Motor neuron (in vitro differentiated cells): Measurements from ENCODE around the gene KCNN3. TPM values are rescaled to one million over a fixed set of nuclear protein-coding genes. Genes with fewer than 3 reads are reported as not detected.

Experiments
- ATAC-seq, 8 experiments: fragments of 200-7000 bp; cut with Tn5 transposase; replicated peaks in 6 of 8; 2 replicates each; pipeline ENCODE4 v1.8.0; 2021; ENCODE audit warnings: mild to moderate bottlenecking in 8 of 8, moderate library complexity in 8 of 8
- H3K27ac ChIP-seq, 2 donors: fragments of 250-450 bp; sonication (Bioruptor Pico); 2 replicates each; pipeline ENCODE4 v1.9.0; 2021; ENCODE audit warnings: antibody characterized with exemption in 2 of 2, mild to moderate bottlenecking in 2 of 2, moderate library complexity in 1 of 2
- H3K4me1 ChIP-seq, 2 donors: fragments of 250-450 bp; sonication (Bioruptor Pico); replicated peaks in 1 of 2; 2 replicates each; pipeline ENCODE4 v1.6.1; 2021; ENCODE audit warnings: antibody characterized with exemption in 2 of 2, mild to moderate bottlenecking in 2 of 2, moderate library complexity in 1 of 2
- H3K4me3 ChIP-seq, 5 donors: fragments of 250-450 bp; sonication (Bioruptor Pico); 2 replicates each; pipeline ENCODE4 v1.9.0; 2021; ENCODE audit warnings: antibody characterized with exemption in 5 of 5, mild to moderate bottlenecking in 5 of 5, moderate library complexity in 4 of 5
- WGBS, 10 experiments: fragments of 450-650 bp; shearing (Covaris generic); methylation state at CpG; one replicate each; pipeline ENCODE4 v1.0.0; 2022; 5-methylcytosine and 5-hydroxymethylcytosine counted together
- in situ Hi-C, 9 experiments: fragments of 400-800 bp; cut with MboI; loops; one replicate each; pipeline ENCODE4 v1.15.0; 2021; ENCODE audit warnings: low sequenced_read_pairs in 9 of 9, low pct_unique_long_range_greater_than_20kb in 2 of 9; ENCODE audit not compliant: unreplicated experiment in 9 of 9
- total RNA-seq, 8 experiments: library from RNA; unstranded; fragments of 300-600 nt; gene quantifications; 2 replicates each; pipeline versions ENCODE4 v1.2.3 to v1.2.4, GENCODE V29; 2022

KCNN3 gene
- total RNA-seq, 8 experiments from 2014 or later, result 0.50 to 16.1 (median 1.5) TPM

DNA sequence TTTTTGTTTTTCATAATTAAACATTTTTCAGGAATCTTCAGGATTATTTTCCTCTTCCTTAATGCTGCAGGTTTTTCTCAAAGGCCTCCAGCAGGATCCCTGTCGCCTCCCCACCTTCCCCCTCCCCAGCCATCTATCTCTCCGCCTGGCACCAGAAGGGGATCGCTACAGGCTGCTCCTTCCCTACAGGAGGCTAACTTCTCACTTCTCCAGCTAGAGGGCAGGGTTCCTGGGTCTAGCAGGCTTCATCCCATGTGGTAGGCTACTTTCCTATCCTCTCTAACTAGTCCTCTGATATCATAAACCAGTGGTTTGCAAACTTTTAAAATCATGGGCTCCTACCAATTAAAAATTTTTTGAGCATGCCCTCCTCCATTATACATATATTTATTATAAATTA, 104.1 kb downstream of the KCNN3 start:
- Histone ChIP-seq H3K27ac (no peak overlapping the region), H3K4me1 (peaks cover 0 to 8% of the 10 kb centered on the region in 2 donors), H3K4me3 (no peak overlapping the region)
- ATAC-seq, result peak in 6 of 8 experiments; percentile 33 to 63 (median 44)
- WGBS, 10 experiments, result 39 to 60% (median 43%) methylated on average over 1 to 3 of the region's 3 CpGs; no CpG with 5 or more reads in 5 of the 10 experiments
- in situ Hi-C loops, result loop anchor here in 2 of 9 experiments (25.0 kb wide), 2 partner anchors 104 to 121 kb away; no protein-coding TSS in a partner anchor

DNA sequence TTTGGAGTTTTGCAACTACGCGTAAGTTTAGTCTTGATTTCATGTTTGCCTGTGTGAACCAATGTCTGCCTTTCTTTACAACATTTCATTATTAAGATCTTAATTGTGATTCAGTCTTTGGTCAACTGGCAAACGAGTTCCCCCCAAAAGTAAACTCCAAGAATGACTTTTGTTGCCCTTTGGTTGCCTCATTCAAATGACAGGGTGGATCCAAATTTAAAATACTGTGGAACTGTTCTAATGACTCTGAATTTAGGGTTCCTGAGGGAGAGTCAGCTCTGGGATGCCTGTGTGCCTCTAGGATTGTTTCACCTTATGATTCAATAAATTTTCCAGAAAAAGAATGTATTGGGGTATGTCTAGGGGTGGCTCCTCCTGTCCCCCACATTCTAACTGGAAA, 105.3 kb downstream of the KCNN3 start:
- Histone ChIP-seq H3K4me3 (no peak overlapping the region), H3K27ac (no peak overlapping the region), H3K4me1 (peaks cover 0 to 8% of the 10 kb centered on the region in 2 donors)
- ATAC-seq, result no peak
- 50 to 100% (median 67%) methylated on average over 2 to 3 of the region's 3 CpGs for WGBS, 10 experiments
- in situ Hi-C loops, result loop anchor here in 2 of 9 experiments (25.0 kb wide), 2 partner anchors 102 to 123 kb away; no protein-coding TSS in a partner anchor

- no peak overlapping the region for H3K4me3 ChIP-seq
- no peak overlapping the region for H3K27ac ChIP-seq
- H3K4me1 ChIP-seq, result peaks cover 0 to 8% of the 10 kb centered on the region in 2 donors
- no peak for ATAC-seq
- in situ Hi-C loops, result loop anchor here in 2 of 9 experiments (25.0 kb wide), 2 partner anchors 102 to 123 kb away; no protein-coding TSS in a partner anchor
- WGBS, 10 experiments, result 50 to 100% (median 90%) methylated on average over 1 of the region's 1 CpG; no CpG with 5 or more reads in 3 of the 10 experiments
These were observed 105.9 kb downstream of the KCNN3 start for GRCh38 chr1:154764181-154764580.

GRCh38 chr1:154760469-154760933, 109.6 kb downstream of the KCNN3 start:
- ATAC-seq, result peak; percentile 68 to 99 (median 95)
- 2 to 20% (median 4%) methylated on average over 1 to 23 of the region's 54 CpGs; no CpG with 5 or more reads in 2 of the 10 experiments for WGBS, 10 experiments
- H3K27ac ChIP-seq, result no peak overlapping the region
- H3K4me1 ChIP-seq, result no peaks in the 10 kb centered on the region
- in situ Hi-C loops, result loop anchor here in 2 of 9 experiments (25.0 kb wide), 2 partner anchors 98 to 127 kb away; no protein-coding TSS in a partner anchor
- peak overlapping the region; percentile 28 to 42 (median 31) for H3K4me3 ChIP-seq

DNA sequence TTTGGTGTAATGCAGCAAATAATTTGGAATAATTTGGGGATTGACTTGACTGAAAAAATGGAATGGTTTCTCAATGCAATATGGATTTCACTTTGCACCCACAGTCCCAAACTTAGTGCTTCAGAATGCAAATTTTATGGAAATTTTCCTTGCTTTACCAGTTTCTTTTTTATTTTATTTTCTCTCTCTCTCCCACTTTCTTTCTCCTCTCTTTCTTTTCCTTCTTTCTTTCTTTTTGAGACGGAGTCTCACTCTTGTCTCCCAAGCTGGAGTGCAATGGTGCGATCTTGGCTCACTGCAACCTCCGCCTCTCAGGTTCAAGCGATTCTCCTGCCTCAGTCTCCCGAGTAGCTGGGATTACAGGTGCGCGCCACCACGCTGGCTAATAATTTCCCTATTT, 110.3 kb downstream of the KCNN3 start:
- H3K27ac ChIP-seq, result no peak overlapping the region
- no peak for ATAC-seq
- WGBS, 10 experiments, result 77 to 100% (median 95%) methylated on average over 3 to 8 of the region's 8 CpGs
- H3K4me1 ChIP-seq, result no peaks in the 10 kb centered on the region
- no peak overlapping the region for H3K4me3 ChIP-seq
- in situ Hi-C loops, result loop anchor here in 2 of 9 experiments (25.0 kb wide), 2 partner anchors 97 to 128 kb away; no protein-coding TSS in a partner anchor

- WGBS, 10 experiments, result 80 to 94% (median 86%) methylated on average over 1 to 4 of the region's 7 CpGs; no CpG with 5 or more reads in 4 of the 10 experiments
- no peak for ATAC-seq
- in situ Hi-C loops, result loop anchor here in 2 of 9 experiments (25.0 kb wide), 2 partner anchors 97 to 128 kb away; no protein-coding TSS in a partner anchor
These were observed 110.9 kb downstream of the KCNN3 start for GRCh38 chr1:154759196-154759595.

DNA sequence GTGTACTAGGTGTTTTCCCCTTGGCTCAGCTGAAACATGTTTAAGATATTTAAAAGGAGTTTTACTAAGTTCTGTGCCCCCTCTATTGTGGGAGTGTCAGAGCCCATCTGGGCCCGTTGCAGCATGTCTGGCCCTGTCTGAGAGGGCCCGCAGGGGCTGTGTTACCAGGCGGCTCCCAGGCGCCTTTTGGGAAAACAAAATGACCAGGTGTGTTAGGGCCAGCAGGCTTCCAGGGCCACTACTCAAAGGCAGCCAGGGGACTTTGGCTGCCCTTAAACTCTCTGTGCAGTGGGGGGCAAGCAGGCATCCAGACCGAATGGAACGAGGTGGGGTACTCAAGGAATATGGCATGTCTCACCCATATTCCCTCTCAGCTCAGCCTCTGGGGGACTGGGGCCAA, 111.7 kb downstream of the KCNN3 start:
- H3K27ac ChIP-seq, result no peak overlapping the region
- in situ Hi-C loops, result loop anchor here in 2 of 9 experiments (25.0 kb wide), 2 partner anchors 96 to 129 kb away; no protein-coding TSS in a partner anchor
- 58 to 100% (median 83%) methylated on average over 1 to 5 of the region's 6 CpGs; no CpG with 5 or more reads in 4 of the 10 experiments for WGBS, 10 experiments
- H3K4me3 ChIP-seq, result no peak overlapping the region
- no peak for ATAC-seq
- no peaks in the 10 kb centered on the region for H3K4me1 ChIP-seq

More at GRCh38 chr1:154759196-154759595, 110.9 kb downstream of the KCNN3 start:
- Histone ChIP-seq H3K4me3 (no peak overlapping the region), H3K27ac (no peak overlapping the region), H3K4me1 (no peaks in the 10 kb centered on the region)

DNA sequence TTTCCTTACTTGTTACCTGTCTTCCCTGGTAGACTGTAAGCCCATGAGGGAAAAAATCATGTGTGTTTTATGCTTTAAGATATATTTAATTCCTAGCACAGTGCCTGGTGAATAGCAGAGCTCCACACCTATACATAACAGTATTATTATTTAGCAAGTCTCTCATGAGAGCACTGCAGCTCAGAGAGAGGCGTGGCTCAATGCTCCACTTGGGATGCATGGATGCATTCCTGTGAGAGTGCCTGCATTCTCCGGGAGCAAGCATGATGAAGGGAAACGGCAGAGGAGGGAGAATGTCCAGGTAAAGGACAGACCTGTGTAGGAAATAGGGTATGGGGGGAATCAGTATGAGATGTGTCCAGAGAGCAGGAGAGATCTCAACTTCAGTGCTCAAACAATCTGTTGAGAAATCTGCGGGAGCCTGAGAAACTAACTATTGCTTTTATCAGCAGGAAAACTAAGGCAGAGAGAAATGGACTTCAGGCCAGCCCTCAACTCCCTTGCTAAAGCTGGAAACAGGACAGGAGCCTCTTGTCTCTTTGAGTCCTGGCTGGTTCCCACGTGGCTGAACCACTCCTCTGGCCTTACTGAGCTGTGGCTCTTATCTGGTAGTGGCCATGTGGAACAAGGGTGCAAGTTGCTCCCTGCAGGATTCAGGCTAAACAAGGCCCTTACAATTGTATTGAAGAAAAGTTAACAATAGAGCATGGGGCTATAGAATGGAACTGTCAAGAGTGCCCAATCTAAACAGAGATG, 113.1 kb downstream of the KCNN3 start:
- 42 to 80% (median 56%) methylated on average over 1 to 5 of the region's 5 CpGs; no CpG with 5 or more reads in 4 of the 10 experiments for WGBS, 10 experiments
- in situ Hi-C loops, result loop anchor here in 2 of 9 experiments (25.0 kb wide), 2 partner anchors 95 to 130 kb away; no protein-coding TSS in a partner anchor

GRCh38 chr1:154755858-154756730, 114.0 kb downstream of the KCNN3 start:
- 47 to 86% (median 71%) methylated on average over 1 to 5 of the region's 6 CpGs; no CpG with 5 or more reads in 1 of the 10 experiments for WGBS, 10 experiments
- no peak overlapping the region for H3K27ac ChIP-seq
- no peak overlapping the region for H3K4me3 ChIP-seq
- H3K4me1 ChIP-seq, result peaks cover 3 to 11% of the 10 kb centered on the region in 2 donors
- in situ Hi-C loops, result loop anchor here in 2 of 9 experiments (25.0 kb wide), 2 partner anchors 94 to 131 kb away; no protein-coding TSS in a partner anchor
- no peak for ATAC-seq

More for the DNA sequence above, 113.1 kb downstream of the KCNN3 start:
- peaks cover 0 to 2% of the 10 kb centered on the region in 2 donors for H3K4me1 ChIP-seq
- peak in 2 of 8 experiments; percentile 23 to 67 for ATAC-seq
- no peak overlapping the region for H3K27ac ChIP-seq
- H3K4me3 ChIP-seq, result no peak overlapping the region

- H3K4me3 ChIP-seq, result no peak overlapping the region
- in situ Hi-C loops, result loop anchor here in 2 of 9 experiments (25.0 kb wide), 2 partner anchors 91 to 134 kb away; no protein-coding TSS in a partner anchor
- peaks cover 13 to 31% of the 10 kb centered on the region in 2 donors for H3K4me1 ChIP-seq
- WGBS, 10 experiments, result 30 to 100% (median 83%) methylated on average over 1 to 7 of the region's 7 CpGs; no CpG with 5 or more reads in 1 of the 10 experiments
- ATAC-seq, result no peak
- H3K27ac ChIP-seq, result no peak overlapping the region
These were observed 116.7 kb downstream of the KCNN3 start for GRCh38 chr1:154753426-154753825.

- Histone ChIP-seq H3K4me1 (peaks cover 23 to 41% of the 10 kb centered on the region in 2 donors), H3K4me3 (no peak overlapping the region), H3K27ac (no peak overlapping the region)
- ATAC-seq, result no peak
- in situ Hi-C loops, result loop anchor here in 2 of 9 experiments (25.0 kb wide), 2 partner anchors 90 to 135 kb away; no protein-coding TSS in a partner anchor
- 48 to 100% (median 74%) methylated on average over 1 to 11 of the region's 12 CpGs for WGBS, 10 experiments
These were observed 117.6 kb downstream of the KCNN3 start for GRCh38 chr1:154752273-154753030.
